CD1c-positive myeloid dendritic cell (primary cell): ENCODE measurements around the gene ALDH1A3.

Experiments used
- DNase-seq: peaks from one replicate; pipeline ENCODE4 v3.0.0-alpha.2; 2016; ENCODE audit errors: extremely low spot score

ALDH1A3 gene

GRCh38 chr15:100859970-100860828, 19.4 kb upstream of the ALDH1A3 start:
- no peak for DNase-seq

GRCh38 chr15:100860829-100861510, 18.7 kb upstream of the ALDH1A3 start:
- DNase-seq = no peak

DNA sequence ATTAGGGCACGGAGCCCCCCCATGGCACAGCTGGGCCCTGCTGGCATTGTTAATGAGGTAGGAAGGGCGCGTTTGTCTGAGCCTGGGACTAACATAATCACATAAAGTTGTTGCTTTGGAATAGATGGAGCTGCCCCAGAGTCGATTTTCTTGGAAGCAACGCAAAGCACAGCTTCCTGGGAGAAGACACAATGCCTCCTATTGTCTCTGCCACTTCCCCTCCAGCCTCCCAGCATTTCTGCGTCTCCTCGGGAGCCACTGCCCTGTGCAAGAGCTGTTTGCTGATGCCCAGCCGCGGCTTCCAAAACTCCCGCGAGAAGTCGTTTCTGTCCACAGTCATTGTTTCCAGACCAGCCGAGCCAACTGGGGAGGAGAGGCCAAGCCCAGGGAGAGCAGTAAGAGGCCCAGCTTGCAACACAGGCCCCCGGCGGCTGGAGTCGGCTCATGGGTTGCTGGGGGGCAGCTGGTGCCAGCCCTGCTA, 18.1 kb upstream of the ALDH1A3 start:
- DNase-seq = no peak

- DNase-seq = no peak
These were observed 17.5 kb upstream of the ALDH1A3 start for GRCh38 chr15:100862162-100862561.

- no peak for DNase-seq
These were observed 16.4 kb upstream of the ALDH1A3 start for GRCh38 chr15:100863075-100863795.

DNA sequence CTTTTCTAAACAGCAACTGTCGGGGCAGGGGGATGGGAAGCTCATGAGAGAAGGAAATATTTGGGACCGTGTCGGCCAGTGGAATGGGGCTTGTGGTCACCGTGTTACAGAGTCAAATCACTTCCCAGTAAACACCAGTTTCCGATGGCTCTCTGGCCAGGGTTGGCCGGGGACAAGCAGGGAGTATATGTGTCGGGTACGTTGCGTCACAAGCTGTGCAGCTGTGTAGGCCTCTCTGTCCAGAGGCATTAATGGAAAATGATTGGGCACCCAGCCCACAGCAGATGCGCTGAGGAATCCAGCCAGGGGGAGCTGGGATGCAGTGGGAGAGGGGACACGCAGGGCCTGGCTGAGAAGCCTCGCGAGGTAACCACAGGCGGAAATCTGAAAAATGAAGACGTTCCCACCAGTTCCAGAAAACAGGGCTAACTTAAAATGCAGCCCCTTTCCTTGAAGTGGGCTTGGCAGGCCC, 15.8 kb upstream of the ALDH1A3 start:
- no peak for DNase-seq

DNA sequence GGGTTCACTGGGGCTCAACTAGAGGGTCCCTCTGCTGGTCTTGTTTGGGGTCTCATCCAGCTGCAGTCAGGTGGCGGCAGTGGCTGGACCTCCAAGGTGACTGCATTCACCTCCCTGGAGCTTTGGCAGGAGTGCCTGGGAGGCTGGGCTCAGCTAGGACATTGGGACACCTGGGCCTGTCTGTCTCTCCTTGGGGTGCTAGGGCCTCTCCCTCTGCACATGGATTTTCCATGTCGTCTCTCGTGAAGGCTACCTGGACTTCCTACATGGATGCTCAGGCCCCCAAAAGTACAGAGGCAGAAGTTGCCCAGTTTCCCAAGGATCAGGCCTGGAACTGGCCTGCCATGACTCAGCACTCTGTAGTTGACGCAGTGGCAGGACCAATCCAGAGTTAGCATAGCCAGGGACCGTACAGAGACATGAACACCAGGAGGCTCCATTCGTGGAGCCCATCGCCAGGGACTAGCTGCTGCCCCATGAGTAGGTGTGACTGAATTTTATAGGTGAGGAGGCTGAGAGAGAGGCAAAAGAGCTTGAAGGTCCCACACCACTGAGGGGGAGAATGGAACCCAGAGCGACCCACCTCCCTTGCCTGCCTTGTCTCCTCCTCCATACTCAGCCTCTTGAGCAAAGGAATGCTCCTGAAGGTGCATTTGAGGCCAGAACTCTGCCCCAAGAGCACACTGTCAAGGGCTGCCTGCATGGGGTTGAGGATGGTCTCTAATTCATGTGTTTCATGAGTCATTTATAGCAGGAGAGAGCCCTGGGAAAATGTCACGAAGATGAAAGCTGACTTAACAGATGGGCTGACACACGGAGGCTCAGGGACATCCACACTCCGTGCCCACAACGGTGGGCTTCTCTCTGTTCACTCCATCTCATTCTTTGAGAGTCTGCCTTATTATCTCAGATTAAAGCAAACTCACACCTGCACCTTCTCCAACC, 13.0 kb upstream of the ALDH1A3 start:
- no peak for DNase-seq

DNA sequence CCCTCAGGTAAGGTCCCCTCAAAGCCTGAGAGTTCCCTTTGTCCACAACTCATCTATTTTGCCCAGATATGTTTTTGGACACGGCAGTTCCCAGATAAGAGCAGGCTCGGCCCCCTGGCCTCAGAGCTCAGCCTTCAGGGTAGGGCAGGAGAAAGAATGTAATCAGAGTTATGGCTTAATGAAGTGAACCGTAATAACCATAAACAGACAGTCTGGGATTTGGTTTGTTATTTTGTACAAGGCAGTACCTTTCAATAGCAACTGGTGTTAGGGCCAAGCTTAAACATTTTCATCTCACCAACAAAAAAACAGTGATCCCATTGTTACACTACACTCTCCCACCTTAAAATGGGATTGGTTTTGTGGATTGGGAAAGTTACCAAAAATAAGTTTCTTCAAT, 12.2 kb upstream of the ALDH1A3 start:
- no peak for DNase-seq

DNA sequence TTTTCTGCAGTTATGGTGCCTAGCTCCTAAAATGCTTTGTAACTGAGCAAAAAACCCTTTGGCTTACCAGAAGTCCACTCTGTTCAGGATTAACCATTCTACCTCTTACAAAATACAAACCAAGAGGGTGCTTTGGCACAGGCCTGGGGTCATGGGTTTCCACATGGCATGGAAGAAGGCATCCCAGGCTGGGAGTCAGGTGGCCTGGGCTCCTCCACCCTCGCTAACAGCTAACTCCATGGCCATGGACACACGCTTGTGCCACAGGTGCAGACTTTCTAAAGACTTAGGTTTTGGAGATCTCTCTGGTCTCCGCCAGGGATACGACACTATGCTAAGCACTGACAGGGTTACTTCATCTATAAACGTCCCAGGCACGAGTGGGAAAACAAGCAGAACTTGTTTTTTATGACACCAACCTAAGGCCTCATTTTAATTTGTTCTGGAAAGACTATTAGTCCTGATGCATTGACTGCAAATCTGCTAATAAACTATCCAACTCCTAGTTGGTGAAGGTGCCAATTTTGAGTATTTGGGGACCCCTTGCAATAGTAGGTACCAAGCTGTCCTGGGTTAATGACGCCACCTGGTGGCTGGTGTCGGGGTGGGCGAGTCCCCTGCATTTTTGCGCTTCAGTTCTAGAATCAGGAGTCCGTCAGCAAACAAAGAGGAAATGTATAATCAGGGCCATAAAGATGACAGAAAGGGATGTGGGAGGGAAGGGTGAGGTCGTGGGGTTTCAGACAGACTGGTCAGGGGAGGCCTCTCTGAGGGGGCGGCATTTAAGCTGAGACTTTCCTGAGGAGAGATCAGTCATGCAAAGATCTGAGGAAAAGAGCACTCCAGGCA, 10.3 kb upstream of the ALDH1A3 start:
- peak; percentile 27 for DNase-seq

- DNase-seq = peak; percentile 84
These were observed 6.5 kb upstream of the ALDH1A3 start for GRCh38 chr15:100873029-100873677.

DNA sequence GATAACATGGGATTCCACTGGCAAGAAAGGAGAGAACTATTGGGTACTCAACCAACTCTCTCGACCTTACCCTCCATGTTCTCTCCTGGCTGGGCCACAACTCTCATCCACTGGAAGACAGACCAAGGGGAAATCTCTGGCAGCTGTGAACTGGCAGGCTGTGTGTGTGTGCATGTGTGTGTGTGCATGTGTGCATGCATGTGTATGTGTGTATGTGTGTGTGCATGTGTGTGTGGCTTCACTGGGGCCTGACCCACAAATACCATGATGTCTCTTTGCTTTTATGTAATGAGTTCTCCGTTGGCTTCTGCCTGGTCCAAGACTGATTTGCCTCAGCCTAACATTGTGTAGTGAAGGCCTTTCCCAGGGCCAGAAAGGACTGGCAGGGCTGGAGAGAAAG, 4.1 kb upstream of the ALDH1A3 start:
- no peak for DNase-seq

GRCh38 chr15:100875976-100876375, 3.7 kb upstream of the ALDH1A3 start:
- DNase-seq = no peak

- DNase-seq = no peak
These were observed 2.1 kb upstream of the ALDH1A3 start for GRCh38 chr15:100877551-100877950.

DNA sequence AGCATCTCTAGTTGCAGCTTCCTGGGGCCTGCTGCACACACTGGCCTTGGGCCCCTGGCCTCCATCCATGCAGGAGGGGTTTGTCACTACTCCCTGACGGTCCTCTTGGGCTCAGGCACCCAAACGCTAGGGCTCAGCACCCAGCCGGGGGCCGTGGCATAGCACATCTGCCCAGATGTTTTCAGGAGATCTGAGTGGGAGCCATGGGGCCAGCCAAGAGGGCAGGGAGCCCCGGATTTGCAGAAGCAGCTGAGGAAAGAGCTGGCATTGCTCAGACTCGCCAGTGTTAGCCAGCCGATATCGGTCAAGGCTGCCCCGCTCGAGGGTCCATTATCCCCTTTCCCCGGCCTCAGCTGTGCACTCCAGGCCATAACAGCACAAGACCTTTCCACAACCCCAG, 1.5 kb upstream of the ALDH1A3 start:
- DNase-seq = no peak

DNA sequence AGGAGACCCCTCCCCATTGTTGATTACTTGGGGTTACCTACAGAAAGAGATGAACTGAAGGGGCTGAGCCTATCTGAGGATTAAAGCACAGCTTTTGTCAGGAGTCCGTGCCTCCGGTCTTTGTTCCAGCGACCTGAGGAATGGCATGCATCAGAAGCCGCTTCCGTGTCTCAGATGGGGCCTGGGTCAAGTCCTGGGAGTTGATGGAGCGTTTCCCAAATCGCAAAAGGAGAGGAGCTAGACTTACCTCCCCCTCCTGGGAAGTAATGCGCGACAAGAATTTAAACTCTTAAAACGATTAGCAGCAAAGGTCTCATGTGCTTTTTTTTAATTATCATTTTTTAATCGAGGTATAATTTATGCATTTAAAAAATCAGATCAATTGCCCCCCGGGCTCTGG, 983 bp upstream of the ALDH1A3 start:
- DNase-seq = no peak

- no peak for DNase-seq
These were observed 569 bp upstream of the ALDH1A3 start for GRCh38 chr15:100879061-100879463.

- DNase-seq = no peak
These were observed 687 bp downstream of the ALDH1A3 start for GRCh38 chr15:100880139-100880896.

DNA sequence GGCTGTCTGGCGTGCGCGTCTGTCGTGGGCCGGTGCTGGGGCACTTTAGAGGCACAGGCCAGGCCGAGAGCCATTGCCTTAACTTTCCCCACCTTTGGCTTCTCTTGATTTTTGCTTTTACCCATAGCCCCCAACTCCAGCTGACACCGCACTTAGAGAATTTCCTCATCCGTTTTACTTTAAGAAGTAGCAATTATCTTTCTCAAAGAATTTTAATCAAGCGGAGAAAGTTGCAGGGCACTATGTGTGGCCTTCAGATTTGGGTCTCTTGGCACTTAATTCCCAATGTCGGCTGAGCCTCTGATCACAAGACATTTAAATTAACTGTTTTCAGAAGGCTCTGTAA, 1.2 kb downstream of the ALDH1A3 start:
- no peak for DNase-seq
